HG03565 (cell line): ENCODE data around the gene PRR32.
"Not testable (repeated sequence)": the region's sequence is repeated elsewhere in the genome, so short reads cannot be mapped to it uniquely, and the experiment has no call there.

Source experiments
- ATAC-seq: cut with Tn5 transposase; IDR thresholded peaks from one replicate; pipeline ENCODE4 v1.9.1; 2021; ENCODE audit warnings: mild to moderate bottlenecking, moderate library complexity; ENCODE audit not compliant: unreplicated experiment

Gene PRR32

GRCh38 chrX:126819429-126819828, at the start of gene PRR32:
TSS of gene PRR32 (plus strand) at chrX:126819729. CDS start at chrX:126819844, 115 bp downstream.
- no peak for ATAC-seq

DNA sequence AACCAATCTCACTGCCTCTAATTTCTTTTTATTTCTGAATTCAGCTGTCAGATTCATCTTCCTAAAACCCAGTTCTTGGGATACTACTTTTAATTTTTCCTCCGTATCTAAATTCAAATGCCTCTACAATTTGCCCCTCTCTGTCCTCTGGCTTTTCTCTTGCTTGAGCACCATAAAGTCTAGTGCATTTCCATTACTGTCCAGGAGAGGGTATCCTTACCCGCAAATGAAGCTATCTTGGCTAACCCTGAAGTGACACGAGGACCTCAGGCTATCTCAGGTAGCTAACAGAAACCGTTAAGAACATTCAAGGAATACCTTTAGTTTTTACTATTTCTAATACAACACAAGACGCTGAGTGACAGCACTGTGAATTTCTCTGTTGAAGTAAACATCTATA, 49.4 kb upstream of the PRR32 start:
- no peak for ATAC-seq

DNA sequence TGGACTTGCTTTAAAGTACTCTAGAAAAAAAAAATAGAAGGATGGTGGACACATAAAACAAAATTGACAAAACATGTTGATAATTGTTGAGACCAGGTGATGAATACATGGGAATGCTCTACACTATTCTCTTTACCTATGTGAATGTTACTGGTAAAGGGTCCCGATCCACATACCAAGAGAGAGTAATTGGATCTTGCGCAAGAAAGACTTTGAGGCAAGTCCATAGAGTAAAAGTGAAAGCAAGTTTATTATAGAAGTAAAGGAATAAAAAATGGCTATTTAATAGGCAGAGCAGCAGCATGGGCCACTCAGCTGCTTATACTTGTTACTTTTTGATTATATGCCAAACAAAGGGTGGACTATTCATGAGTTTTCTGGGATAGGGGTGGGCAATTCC, 34.0 kb upstream of the PRR32 start:
- ATAC-seq, result no peak

- ATAC-seq, result no peak
Observed at GRCh38 chrX:126799059-126799458, 20.5 kb upstream of the PRR32 start.

DNA sequence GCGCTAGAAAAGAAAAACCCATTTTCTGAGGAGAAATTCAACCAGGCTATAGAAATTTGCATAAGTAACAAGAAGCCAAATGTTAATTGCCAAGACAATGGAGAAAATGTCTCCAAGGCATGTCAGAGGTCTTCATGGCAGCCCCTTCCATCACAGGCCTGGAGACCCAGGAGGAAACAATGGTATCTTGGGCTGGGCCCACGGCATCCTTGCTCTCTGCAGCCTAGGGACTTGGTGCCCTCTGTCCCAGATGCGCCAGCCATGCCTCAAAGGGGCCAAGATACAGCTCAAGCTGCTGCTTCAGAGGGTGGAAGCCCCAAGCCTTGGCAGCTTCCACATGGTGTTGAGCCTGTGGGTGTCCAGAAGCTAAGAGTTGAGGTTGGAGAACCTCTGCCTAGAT, 12.7 kb upstream of the PRR32 start:
- not testable (repeated sequence) for ATAC-seq

GRCh38 chrX:126815806-126816205, 3.7 kb upstream of the PRR32 start:
- no peak for ATAC-seq

DNA sequence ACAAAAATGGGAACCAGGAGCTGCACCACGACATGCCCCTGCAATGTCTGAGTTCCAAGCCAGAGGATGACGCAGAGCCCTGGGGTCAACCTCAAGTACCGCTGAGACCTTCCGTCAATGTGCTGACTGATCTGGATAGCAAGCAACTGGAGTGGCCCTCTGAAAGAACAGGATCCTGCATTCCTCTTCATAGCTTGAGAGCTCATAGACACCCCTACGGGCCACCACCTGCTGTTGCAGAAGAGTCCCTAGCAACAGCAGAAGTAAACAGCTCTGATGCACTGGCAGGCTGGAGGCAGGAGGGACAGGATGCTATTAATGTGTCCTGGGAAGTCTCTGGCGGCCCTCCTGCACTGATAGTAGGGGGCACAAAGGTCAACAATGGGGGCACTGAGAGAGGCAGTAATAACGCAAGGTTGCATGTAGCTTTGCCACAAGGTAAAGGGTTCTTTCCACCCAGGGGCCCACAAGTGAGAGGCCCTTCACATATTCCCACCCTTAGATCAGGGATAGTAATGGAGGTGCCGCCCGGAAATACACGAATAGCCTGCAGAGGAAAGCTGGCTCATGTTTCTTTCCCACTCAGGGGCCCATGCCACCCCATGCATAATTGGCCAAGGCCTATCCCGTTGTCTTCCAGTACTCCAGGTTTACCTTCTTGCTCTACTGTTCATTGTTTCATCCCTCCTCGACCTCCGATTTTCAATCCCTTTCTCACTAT, 1.3 kb downstream of the PRR32 start:
- ATAC-seq, result no peak

DNA sequence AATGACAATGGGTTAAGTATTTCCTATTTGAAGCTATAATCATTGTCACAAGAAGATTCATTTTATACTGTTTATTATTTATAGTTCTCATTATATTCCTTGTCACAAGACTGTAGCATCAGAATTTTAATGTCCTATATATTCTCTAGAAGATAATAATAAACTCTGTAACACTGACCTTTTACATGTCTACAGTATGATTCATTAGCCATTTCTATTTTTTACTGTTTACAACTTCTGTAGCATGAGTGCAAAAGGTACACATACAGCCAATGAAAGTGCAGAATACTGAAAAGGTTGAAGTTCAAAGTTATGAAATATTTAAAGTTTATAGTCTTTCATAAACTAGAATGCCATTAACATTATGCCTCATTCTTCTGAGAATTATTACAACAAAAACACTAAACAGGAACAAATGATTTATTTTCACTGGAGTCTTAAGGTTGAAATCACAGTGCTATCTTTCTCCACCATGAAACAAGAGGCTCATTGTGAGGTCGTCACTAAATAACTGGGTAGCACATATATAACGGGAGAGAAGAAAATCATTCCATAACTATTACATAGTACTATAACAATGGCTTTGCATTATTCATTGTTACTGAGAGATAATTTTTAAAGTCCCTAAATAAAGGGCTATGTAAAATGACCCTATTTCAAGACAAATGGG, 4.9 kb downstream of the PRR32 start:
- no peak for ATAC-seq

- no peak for ATAC-seq
Observed at GRCh38 chrX:126825566-126826193, 6.2 kb downstream of the PRR32 start.

GRCh38 chrX:126836186-126836585, 16.7 kb downstream of the PRR32 start:
- ATAC-seq, result no peak

- ATAC-seq, result no peak
Observed at GRCh38 chrX:126847143-126847542, 27.6 kb downstream of the PRR32 start.

DNA sequence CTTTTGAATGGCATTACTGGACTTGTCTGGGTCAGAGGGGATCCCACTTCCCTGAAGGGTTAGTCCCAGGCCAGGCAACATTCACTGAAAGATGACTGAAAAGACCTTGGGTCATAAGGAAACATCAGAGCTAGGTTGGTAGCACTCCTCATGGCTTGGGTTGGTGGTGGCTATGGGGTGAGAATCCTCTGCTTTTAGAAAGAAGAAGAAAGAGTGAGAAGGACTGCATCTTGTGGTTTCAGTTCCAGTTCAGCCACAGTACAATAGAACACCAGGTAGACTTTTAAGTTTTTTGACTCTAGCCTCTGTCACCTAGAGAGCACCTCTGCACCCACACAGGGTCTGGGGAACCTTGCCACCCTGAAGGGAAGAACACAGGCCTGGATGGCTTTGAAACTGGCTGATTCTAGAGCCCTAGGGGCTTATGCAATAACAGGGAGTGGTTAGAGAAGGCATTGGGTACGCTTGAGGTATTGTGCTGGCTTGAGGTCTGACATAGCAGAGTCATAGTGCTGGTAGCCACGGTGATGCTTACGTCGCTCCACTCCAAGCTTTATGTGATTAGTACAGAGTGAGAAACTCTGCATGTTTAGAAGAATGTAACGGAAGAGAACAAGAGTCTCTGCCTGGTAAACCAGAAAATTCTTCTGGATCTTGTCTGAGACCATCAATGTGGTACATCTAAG, 36.5 kb downstream of the PRR32 start:
- no peak for ATAC-seq
